GM23338 (cell line): Measurements from ENCODE around the gene MPRIP. TPM values are rescaled to one million over a fixed set of nuclear protein-coding genes. Genes with fewer than 3 reads are reported as not detected.

Experiments used
- ATAC-seq: fragments of 200-7000 bp; cut with Tn5 transposase; 3 replicates; pipeline ENCODE4 v1.9.1; 2020
- DNase-seq: peaks from one replicate; pipeline ENCODE4 v3.0.0-alpha.2; 2015; ENCODE audit warnings: low spot score
- H2AFZ ChIP-seq: fragments of 200-600 bp; sonication (generic); 2 replicates; pipeline ENCODE4 v1.8.0; 2016; ENCODE audit warnings: antibody characterized with exemption, mild to moderate bottlenecking, moderate library complexity
- H3F3A ChIP-seq: fragments of 200-600 bp; sonication (generic); replicated peaks from 2 replicates; pipeline ENCODE4 v1.8.0; 2017; ENCODE audit warnings: antibody characterized with exemption, mixed run types, low read depth
- H3K27ac ChIP-seq: fragments of 200-600 bp; sonication (generic); 2 replicates; pipeline ENCODE4 v1.6.1; 2016; ENCODE audit warnings: low read depth
- H3K27me3 ChIP-seq: fragments of 200-600 bp; sonication (generic); 2 replicates; pipeline ENCODE4 v1.8.0; 2016; ENCODE audit warnings: mild to moderate bottlenecking, mixed run types, moderate library complexity; ENCODE audit not compliant: insufficient read depth
- H3K36me3 ChIP-seq: fragments of 200-600 bp; sonication (generic); 2 replicates; pipeline ENCODE4 v1.8.0; 2016; ENCODE audit warnings: mild to moderate bottlenecking; ENCODE audit not compliant: insufficient read depth
- H3K4me1 ChIP-seq: fragments of 200-600 bp; sonication (generic); 2 replicates; pipeline ENCODE4 v1.8.0; 2016; ENCODE audit warnings: mild to moderate bottlenecking, moderate library complexity; ENCODE audit not compliant: insufficient read depth
- H3K4me2 ChIP-seq: fragments of 200-600 bp; sonication (generic); 2 replicates; pipeline ENCODE4 v1.7.1; 2017; ENCODE audit warnings: mixed run types
- H3K4me3 ChIP-seq: fragments of 200-600 bp; sonication (generic); 2 replicates; pipeline ENCODE4 v1.6.1; 2016; ENCODE audit warnings: mixed run types
- H3K79me2 ChIP-seq: fragments of 200-600 bp; sonication (generic); replicated peaks from 2 replicates; pipeline ENCODE4 v1.8.0; 2017; ENCODE audit warnings: mild to moderate bottlenecking; ENCODE audit not compliant: insufficient read depth
- H3K9me2 ChIP-seq: fragments of 200-600 bp; sonication (generic); 2 replicates; pipeline ENCODE4 v1.8.0; 2017; ENCODE audit not compliant: insufficient read depth
- H4K20me1 ChIP-seq: fragments of 200-600 bp; sonication (generic); replicated peaks from 2 replicates; pipeline ENCODE4 v1.8.0; 2017; ENCODE audit warnings: mild to moderate bottlenecking; ENCODE audit not compliant: insufficient read depth
- H3K27ac Mint-ChIP-seq: 2 replicates; pipeline ENCODE4 v1.8.0; 2020; ENCODE audit warnings: inconsistent platforms, mild to moderate bottlenecking, moderate library complexity, mixed read lengths
- H3K27me3 Mint-ChIP-seq: 3 replicates; pipeline ENCODE4 v1.8.0; 2022; ENCODE audit warnings: low read depth, mild to moderate bottlenecking, moderate library complexity, mixed read lengths, inconsistent platforms; ENCODE audit not compliant: insufficient read depth, poor library complexity
- H3K36me3 Mint-ChIP-seq: 3 replicates; pipeline ENCODE4 v1.8.0; 2021; ENCODE audit warnings: low read depth, mild to moderate bottlenecking, inconsistent platforms, moderate library complexity, mixed read lengths
- H3K4me1 Mint-ChIP-seq: 3 replicates; pipeline ENCODE4 v1.8.0; 2020; ENCODE audit warnings: mild to moderate bottlenecking, inconsistent platforms, mixed read lengths
- H3K4me3 Mint-ChIP-seq: 3 replicates; pipeline ENCODE4 v1.8.0; 2021; ENCODE audit warnings: moderate library complexity, mild to moderate bottlenecking, inconsistent platforms, mixed read lengths
- H3K9me3 Mint-ChIP-seq: 3 replicates; pipeline ENCODE4 v1.8.0; 2020; ENCODE audit warnings: moderate library complexity, mild to moderate bottlenecking, inconsistent platforms, mixed read lengths
- CREB1 ChIP-seq: fragments of 250-450 bp; sonication (Bioruptor Pico); IDR thresholded peaks from 2 replicates; pipeline ENCODE4 v1.5.0; 2020; ENCODE audit warnings: low read depth, mild to moderate bottlenecking, moderate library complexity
- EZH2 ChIP-seq: fragments of 200-600 bp; sonication (generic); IDR thresholded peaks from one replicate; pipeline ENCODE4 v1.8.0; 2017; ENCODE audit warnings: antibody characterized with exemption, mild to moderate bottlenecking, low read depth; ENCODE audit not compliant: unreplicated experiment
- EZH2phosphoT487 ChIP-seq: fragments of 200-600 bp; sonication (generic); IDR thresholded peaks from one replicate; pipeline ENCODE4 v1.8.1; 2018; ENCODE audit warnings: antibody characterized with exemption; ENCODE audit not compliant: unreplicated experiment
- JUNB ChIP-seq: IDR thresholded peaks from one replicate; pipeline ENCODE4 v1.6.1; 2016; ENCODE audit warnings: antibody characterized with exemption; ENCODE audit not compliant: unreplicated experiment
- NANOG ChIP-seq: IDR thresholded peaks from 2 replicates; pipeline ENCODE4 v1.6.1; 2016; ENCODE audit warnings: antibody characterized with exemption, borderline replicate concordance
- POLR2AphosphoS5 ChIP-seq: IDR thresholded peaks from 2 replicates; pipeline ENCODE4 v1.6.1; 2016; ENCODE audit warnings: antibody characterized with exemption, low read depth
- STAT1 ChIP-seq: IDR thresholded peaks from one replicate; pipeline ENCODE4 v1.6.1; 2016; ENCODE audit warnings: antibody characterized with exemption; ENCODE audit not compliant: unreplicated experiment
- ZNF114 ChIP-seq: fragments of 250-450 bp; sonication (Bioruptor Pico); IDR thresholded peaks from 2 replicates; pipeline ENCODE4 v1.5.0; 2020; ENCODE audit warnings: mild to moderate bottlenecking, moderate library complexity
- ZNF331 ChIP-seq: fragments of 250-450 bp; sonication (Bioruptor Pico); IDR thresholded peaks from 2 replicates; pipeline ENCODE4 v1.5.0; 2020; ENCODE audit warnings: low read depth, mild to moderate bottlenecking, moderate library complexity
- polyA plus RNA-seq: library from polyadenylated mRNA; unstranded; fragments of >200 nt; fragmentation: Nextera tagmentation; extraction: Ambion mirVana; gene quantifications from 2 replicates; pipeline ENCODE4 v1.2.1, GENCODE V29; 2016
- total RNA-seq: library from RNA; depleted of rRNA; stranded (reverse); fragments of >200 nt; shearing (Covaris generic); gene quantifications from 2 replicates; pipeline ENCODE4 v1.2.3, GENCODE V29; 2014
- TF ChIP-seq, protein P1 (sequence below), 2 experiments: fragments of 200-600 bp in 1 of 2; sonication (generic) in 1 of 2; conservative IDR thresholded peaks; 2 replicates each; pipeline versions ENCODE4 v1.5.1 to v1.6.1; 2016 to 2017; ENCODE audit warnings: antibody characterized with exemption in 2 of 2, low read depth in 2 of 2, mild to moderate bottlenecking in 2 of 2, moderate library complexity in 1 of 2
- TF ChIP-seq, protein P2 (sequence below): IDR thresholded peaks from one replicate; pipeline ENCODE4 v1.6.1; 2018; ENCODE audit warnings: antibody characterized with exemption; ENCODE audit not compliant: unreplicated experiment
- TF ChIP-seq, protein P3 (sequence below): fragments of 250-450 bp; sonication (Bioruptor Pico); IDR thresholded peaks from 2 replicates; pipeline ENCODE4 v1.5.0; 2020; ENCODE audit warnings: mild to moderate bottlenecking, moderate library complexity
- TF ChIP-seq, protein P4 (sequence below): IDR thresholded peaks from 2 replicates; pipeline ENCODE4 v1.6.1; 2016; ENCODE audit warnings: antibody characterized with exemption

Gene MPRIP
- total and polyA plus RNA-seq, 2 experiments from 2014 or later = 39.3 to 113 TPM

DNA sequence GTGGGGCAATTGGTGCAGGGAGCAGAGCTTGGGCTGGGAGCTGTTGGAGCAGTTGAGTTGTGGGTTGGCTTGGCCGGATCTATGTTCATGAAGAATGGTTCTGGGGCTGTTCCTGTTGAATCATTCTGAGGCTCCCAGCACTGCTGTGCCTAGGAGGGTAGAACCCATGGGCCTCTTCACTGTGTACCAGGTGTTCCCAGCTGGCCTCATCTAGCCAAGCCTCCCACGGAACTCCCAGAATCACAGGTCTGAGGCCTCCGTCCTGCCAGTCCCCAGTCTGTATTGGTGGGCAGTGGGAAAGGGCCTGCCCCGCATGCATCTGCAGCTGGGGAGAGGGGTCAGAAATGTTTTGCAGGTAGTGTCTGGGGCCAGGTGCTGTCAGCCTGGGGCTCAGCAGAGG lies 74.1 kb downstream of the MPRIP start:
- no peak for DNase-seq
- H3K4me1 Mint-ChIP-seq = peaks cover 12% of the 10 kb centered on the region; the same call in 1 of the 3 replicates
- Histone ChIP-seq H3K9me2 (no peaks in the 10 kb centered on the region), H3K4me2 (no peak overlapping the region), H3K4me1 (no peaks in the 10 kb centered on the region), H3K27ac (no peak overlapping the region), H4K20me1 (peaks cover 18% of the 10 kb centered on the region; the same call in 1 of the 2 replicates), H3F3A (no peaks in the 10 kb centered on the region), H3K36me3 (no peaks in the 10 kb centered on the region), H2AFZ (no peak overlapping the region), H3K27me3 (no peaks in the 10 kb centered on the region), H3K4me3 (no peak overlapping the region), H3K79me2 (peaks cover 49% of the 10 kb centered on the region)
- no peak overlapping the region for H3K4me3 Mint-ChIP-seq
- no peak for TF ChIP-seq EZH2
- TF ChIP-seq STAT1 = no peak
- TF ChIP-seq ZNF331 (CRISPR knock-in tag) = no peak
- no peak for TF ChIP-seq NANOG
- TF ChIP-seq CREB1 (CRISPR knock-in tag) = no peak
- TF ChIP-seq, protein P1, sequence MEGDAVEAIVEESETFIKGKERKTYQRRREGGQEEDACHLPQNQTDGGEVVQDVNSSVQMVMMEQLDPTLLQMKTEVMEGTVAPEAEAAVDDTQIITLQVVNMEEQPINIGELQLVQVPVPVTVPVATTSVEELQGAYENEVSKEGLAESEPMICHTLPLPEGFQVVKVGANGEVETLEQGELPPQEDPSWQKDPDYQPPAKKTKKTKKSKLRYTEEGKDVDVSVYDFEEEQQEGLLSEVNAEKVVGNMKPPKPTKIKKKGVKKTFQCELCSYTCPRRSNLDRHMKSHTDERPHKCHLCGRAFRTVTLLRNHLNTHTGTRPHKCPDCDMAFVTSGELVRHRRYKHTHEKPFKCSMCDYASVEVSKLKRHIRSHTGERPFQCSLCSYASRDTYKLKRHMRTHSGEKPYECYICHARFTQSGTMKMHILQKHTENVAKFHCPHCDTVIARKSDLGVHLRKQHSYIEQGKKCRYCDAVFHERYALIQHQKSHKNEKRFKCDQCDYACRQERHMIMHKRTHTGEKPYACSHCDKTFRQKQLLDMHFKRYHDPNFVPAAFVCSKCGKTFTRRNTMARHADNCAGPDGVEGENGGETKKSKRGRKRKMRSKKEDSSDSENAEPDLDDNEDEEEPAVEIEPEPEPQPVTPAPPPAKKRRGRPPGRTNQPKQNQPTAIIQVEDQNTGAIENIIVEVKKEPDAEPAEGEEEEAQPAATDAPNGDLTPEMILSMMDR (conservative IDR thresholded peaks at IDR 0.05; ENCODE audit: low read depth in 2 of 2) = no peak
- TF ChIP-seq, protein P2, sequence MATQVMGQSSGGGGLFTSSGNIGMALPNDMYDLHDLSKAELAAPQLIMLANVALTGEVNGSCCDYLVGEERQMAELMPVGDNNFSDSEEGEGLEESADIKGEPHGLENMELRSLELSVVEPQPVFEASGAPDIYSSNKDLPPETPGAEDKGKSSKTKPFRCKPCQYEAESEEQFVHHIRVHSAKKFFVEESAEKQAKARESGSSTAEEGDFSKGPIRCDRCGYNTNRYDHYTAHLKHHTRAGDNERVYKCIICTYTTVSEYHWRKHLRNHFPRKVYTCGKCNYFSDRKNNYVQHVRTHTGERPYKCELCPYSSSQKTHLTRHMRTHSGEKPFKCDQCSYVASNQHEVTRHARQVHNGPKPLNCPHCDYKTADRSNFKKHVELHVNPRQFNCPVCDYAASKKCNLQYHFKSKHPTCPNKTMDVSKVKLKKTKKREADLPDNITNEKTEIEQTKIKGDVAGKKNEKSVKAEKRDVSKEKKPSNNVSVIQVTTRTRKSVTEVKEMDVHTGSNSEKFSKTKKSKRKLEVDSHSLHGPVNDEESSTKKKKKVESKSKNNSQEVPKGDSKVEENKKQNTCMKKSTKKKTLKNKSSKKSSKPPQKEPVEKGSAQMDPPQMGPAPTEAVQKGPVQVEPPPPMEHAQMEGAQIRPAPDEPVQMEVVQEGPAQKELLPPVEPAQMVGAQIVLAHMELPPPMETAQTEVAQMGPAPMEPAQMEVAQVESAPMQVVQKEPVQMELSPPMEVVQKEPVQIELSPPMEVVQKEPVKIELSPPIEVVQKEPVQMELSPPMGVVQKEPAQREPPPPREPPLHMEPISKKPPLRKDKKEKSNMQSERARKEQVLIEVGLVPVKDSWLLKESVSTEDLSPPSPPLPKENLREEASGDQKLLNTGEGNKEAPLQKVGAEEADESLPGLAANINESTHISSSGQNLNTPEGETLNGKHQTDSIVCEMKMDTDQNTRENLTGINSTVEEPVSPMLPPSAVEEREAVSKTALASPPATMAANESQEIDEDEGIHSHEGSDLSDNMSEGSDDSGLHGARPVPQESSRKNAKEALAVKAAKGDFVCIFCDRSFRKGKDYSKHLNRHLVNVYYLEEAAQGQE = no peak
- TF ChIP-seq EZH2phosphoT487 = no peak
- no peak for TF ChIP-seq JUNB
- TF ChIP-seq ZNF114 (CRISPR knock-in tag) = no peak
- TF ChIP-seq, protein P3, sequence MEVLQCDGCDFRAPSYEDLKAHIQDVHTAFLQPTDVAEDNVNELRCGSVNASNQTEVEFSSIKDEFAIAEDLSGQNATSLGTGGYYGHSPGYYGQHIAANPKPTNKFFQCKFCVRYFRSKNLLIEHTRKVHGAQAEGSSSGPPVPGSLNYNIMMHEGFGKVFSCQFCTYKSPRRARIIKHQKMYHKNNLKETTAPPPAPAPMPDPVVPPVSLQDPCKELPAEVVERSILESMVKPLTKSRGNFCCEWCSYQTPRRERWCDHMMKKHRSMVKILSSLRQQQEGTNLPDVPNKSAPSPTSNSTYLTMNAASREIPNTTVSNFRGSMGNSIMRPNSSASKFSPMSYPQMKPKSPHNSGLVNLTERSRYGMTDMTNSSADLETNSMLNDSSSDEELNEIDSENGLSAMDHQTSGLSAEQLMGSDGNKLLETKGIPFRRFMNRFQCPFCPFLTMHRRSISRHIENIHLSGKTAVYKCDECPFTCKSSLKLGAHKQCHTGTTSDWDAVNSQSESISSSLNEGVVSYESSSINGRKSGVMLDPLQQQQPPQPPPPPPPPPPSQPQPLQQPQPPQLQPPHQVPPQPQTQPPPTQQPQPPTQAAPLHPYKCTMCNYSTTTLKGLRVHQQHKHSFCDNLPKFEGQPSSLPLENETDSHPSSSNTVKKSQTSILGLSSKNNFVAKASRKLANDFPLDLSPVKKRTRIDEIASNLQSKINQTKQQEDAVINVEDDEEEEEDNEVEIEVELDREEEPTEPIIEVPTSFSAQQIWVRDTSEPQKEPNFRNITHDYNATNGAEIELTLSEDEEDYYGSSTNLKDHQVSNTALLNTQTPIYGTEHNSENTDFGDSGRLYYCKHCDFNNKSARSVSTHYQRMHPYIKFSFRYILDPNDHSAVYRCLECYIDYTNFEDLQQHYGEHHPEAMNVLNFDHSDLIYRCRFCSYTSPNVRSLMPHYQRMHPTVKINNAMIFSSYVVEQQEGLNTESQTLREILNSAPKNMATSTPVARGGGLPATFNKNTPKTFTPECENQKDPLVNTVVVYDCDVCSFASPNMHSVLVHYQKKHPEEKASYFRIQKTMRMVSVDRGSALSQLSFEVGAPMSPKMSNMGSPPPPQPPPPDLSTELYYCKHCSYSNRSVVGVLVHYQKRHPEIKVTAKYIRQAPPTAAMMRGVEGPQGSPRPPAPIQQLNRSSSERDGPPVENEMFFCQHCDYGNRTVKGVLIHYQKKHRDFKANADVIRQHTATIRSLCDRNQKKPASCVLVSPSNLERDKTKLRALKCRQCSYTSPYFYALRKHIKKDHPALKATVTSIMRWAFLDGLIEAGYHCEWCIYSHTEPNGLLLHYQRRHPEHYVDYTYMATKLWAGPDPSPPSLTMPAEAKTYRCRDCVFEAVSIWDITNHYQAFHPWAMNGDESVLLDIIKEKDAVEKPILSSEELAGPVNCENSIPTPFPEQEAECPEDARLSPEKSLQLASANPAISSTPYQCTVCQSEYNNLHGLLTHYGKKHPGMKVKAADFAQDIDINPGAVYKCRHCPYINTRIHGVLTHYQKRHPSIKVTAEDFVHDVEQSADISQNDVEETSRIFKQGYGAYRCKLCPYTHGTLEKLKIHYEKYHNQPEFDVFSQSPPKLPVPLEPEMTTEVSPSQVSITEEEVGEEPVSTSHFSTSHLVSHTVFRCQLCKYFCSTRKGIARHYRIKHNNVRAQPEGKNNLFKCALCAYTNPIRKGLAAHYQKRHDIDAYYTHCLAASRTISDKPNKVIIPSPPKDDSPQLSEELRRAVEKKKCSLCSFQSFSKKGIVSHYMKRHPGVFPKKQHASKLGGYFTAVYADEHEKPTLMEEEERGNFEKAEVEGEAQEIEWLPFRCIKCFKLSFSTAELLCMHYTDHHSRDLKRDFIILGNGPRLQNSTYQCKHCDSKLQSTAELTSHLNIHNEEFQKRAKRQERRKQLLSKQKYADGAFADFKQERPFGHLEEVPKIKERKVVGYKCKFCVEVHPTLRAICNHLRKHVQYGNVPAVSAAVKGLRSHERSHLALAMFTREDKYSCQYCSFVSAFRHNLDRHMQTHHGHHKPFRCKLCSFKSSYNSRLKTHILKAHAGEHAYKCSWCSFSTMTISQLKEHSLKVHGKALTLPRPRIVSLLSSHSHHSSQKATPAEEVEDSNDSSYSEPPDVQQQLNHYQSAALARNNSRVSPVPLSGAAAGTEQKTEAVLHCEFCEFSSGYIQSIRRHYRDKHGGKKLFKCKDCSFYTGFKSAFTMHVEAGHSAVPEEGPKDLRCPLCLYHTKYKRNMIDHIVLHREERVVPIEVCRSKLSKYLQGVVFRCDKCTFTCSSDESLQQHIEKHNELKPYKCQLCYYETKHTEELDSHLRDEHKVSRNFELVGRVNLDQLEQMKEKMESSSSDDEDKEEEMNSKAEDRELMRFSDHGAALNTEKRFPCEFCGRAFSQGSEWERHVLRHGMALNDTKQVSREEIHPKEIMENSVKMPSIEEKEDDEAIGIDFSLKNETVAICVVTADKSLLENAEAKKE = no peak
- TF ChIP-seq, protein P4, sequence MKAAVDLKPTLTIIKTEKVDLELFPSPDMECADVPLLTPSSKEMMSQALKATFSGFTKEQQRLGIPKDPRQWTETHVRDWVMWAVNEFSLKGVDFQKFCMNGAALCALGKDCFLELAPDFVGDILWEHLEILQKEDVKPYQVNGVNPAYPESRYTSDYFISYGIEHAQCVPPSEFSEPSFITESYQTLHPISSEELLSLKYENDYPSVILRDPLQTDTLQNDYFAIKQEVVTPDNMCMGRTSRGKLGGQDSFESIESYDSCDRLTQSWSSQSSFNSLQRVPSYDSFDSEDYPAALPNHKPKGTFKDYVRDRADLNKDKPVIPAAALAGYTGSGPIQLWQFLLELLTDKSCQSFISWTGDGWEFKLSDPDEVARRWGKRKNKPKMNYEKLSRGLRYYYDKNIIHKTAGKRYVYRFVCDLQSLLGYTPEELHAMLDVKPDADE = no peak
- TF ChIP-seq POLR2AphosphoS5 = no peak
- no peaks in the 10 kb centered on the region for H3K9me3 Mint-ChIP-seq
- no peaks in the 10 kb centered on the region for H3K27me3 Mint-ChIP-seq
- peak overlapping the region; percentile 40; the same call in 1 of the 2 replicates for H3K27ac Mint-ChIP-seq
- ATAC-seq = no peak
- no peaks in the 10 kb centered on the region for H3K36me3 Mint-ChIP-seq
